ENCODE measurements around the gene FAM53A.

FAM53A gene

GRCh38 chr4:1713003-1713851 is 29.1 kb upstream of the FAM53A start:
- Histone ChIP-seq H3K27me3 (no peaks in the 10 kb centered on the region), H3K4me3 (ENCODE audit: low read depth in 1 of 2, low read length in 1 of 2) (peak overlapping the region; percentile 68 to 89), H3K27ac (peak overlapping the region; percentile 100), H3K4me1 (ENCODE audit: control insufficient read depth in 1 of 2, insufficient read depth in 1 of 2, low read depth in 1 of 2, low read length in 1 of 2) (peaks cover 48 to 49% of the 10 kb centered on the region in 2 experiments), H3K9me3 (no peaks in the 10 kb centered on the region), H3K36me3 (peaks cover 19% of the 10 kb centered on the region)
- no peak for TF ChIP-seq CTCF (IDR thresholded peaks at IDR 0.05)

- peak; percentile 13 for TF ChIP-seq CTCF (IDR thresholded peaks at IDR 0.05)
- Histone ChIP-seq H3K27me3 (no peaks in the 10 kb centered on the region), H3K9me3 (no peaks in the 10 kb centered on the region), H3K4me1 (ENCODE audit: control insufficient read depth in 1 of 2, insufficient read depth in 1 of 2, low read depth in 1 of 2, low read length in 1 of 2) (peaks cover 46 to 49% of the 10 kb centered on the region in 2 experiments), H3K27ac (peak within 1 kb of the TSS; percentile 100), H3K4me3 (ENCODE audit: low read depth in 1 of 2, low read length in 1 of 2) (peak within 1 kb of the TSS; percentile 68 to 89), H3K36me3 (peaks cover 11% of the 10 kb centered on the region)
Measured at GRCh38 chr4:1712216-1713002, 28.3 kb upstream of the FAM53A start, which contains the start of gene SLBP. Gene SLBP (minus strand): TSS chr4:1712319. CDS start chr4:1712188, 131 bp downstream.

GRCh38 chr4:1711571-1712215 is 27.6 kb upstream of the FAM53A start:
- H3K4me3 ChIP-seq (ENCODE audit: low read depth in 1 of 2, low read length in 1 of 2): peak overlapping the region; percentile 68 to 89
- TF ChIP-seq CTCF (IDR thresholded peaks at IDR 0.05): no peak
- no peaks in the 10 kb centered on the region for H3K9me3 ChIP-seq
- no peaks in the 10 kb centered on the region for H3K27me3 ChIP-seq
- H3K27ac ChIP-seq: peak overlapping the region; percentile 100
- peaks cover 4% of the 10 kb centered on the region for H3K36me3 ChIP-seq
- H3K4me1 ChIP-seq (ENCODE audit: control insufficient read depth in 1 of 2, insufficient read depth in 1 of 2, low read depth in 1 of 2, low read length in 1 of 2): peaks cover 46 to 49% of the 10 kb centered on the region in 2 experiments

GRCh38 chr4:1711055-1711570 is 27.0 kb upstream of the FAM53A start:
- Histone ChIP-seq H3K4me3 (ENCODE audit: low read depth in 1 of 2, low read length in 1 of 2) (peak overlapping the region; percentile 68 to 89), H3K36me3 (no peaks in the 10 kb centered on the region), H3K27me3 (no peaks in the 10 kb centered on the region), H3K4me1 (ENCODE audit: control insufficient read depth in 1 of 2, insufficient read depth in 1 of 2, low read depth in 1 of 2, low read length in 1 of 2) (peaks cover 42 to 46% of the 10 kb centered on the region in 2 experiments), H3K27ac (peak overlapping the region; percentile 100), H3K9me3 (no peaks in the 10 kb centered on the region)
- no peak for TF ChIP-seq CTCF (IDR thresholded peaks at IDR 0.05)

- H3K27ac ChIP-seq: peak overlapping the region; percentile 7
- peaks cover 17 to 21% of the 10 kb centered on the region in 2 experiments for H3K4me1 ChIP-seq (ENCODE audit: control insufficient read depth in 1 of 2, insufficient read depth in 1 of 2, low read depth in 1 of 2, low read length in 1 of 2)
- no peaks in the 10 kb centered on the region for H3K27me3 ChIP-seq
- H3K9me3 ChIP-seq: no peaks in the 10 kb centered on the region
- peaks cover 4% of the 10 kb centered on the region for H3K36me3 ChIP-seq
- TF ChIP-seq CTCF (IDR thresholded peaks at IDR 0.05): no peak
- no peak overlapping the region for H3K4me3 ChIP-seq (ENCODE audit: low read depth in 1 of 2, low read length in 1 of 2)
Measured at GRCh38 chr4:1708581-1708980, 24.5 kb upstream of the FAM53A start.
